CD4-positive, alpha-beta memory T cell (primary cell): ENCODE results near the gene VASN. TPM values are rescaled to one million over a fixed set of nuclear protein-coding genes. Genes with fewer than 3 reads are reported as not detected.

ENCODE experiments used
- CTCF ChIA-PET: fragments of 350-600 bp; sonication (Branson Sonifier 250); formaldehyde crosslinking; loops from one replicate; lab custom pipeline; 2021; ENCODE audit warnings: inconsistent platforms; ENCODE audit not compliant: partially characterized antibody; lab: Charles Lee
- POLR2A ChIA-PET: fragments of 350-600 bp; sonication (Branson Sonifier 250); formaldehyde crosslinking; loops from one replicate; lab custom pipeline; 2021; ENCODE audit not compliant: partially characterized antibody; lab: Charles Lee
- DNase-seq, 5 donors: peaks; one replicate each; pipeline versions ENCODE4 v3.0.0 to v3.0.0-alpha.2; 2020 to 2022; ENCODE audit warnings: mixed read lengths in 1 of 5
- H3K27ac ChIP-seq: one replicate; pipeline ENCODE4 v1.7.0; 2013; ENCODE audit warnings: low read depth, low read length
- H3K27me3 ChIP-seq: 2 replicates; pipeline ENCODE4 v1.7.0; 2013; ENCODE audit warnings: mild to moderate bottlenecking, low read length, moderate library complexity; ENCODE audit not compliant: insufficient read depth
- H3K36me3 ChIP-seq: 2 replicates; pipeline ENCODE4 v1.7.0; 2013; ENCODE audit warnings: mild to moderate bottlenecking, low read length, moderate library complexity; ENCODE audit not compliant: insufficient read depth
- H3K4me1 ChIP-seq: 2 replicates; pipeline ENCODE4 v1.7.0; 2013; ENCODE audit warnings: mild to moderate bottlenecking, low read length, moderate library complexity; ENCODE audit not compliant: insufficient read depth
- H3K4me3 ChIP-seq, 2 donors: one replicate each; pipeline ENCODE4 v1.7.0; 2013; ENCODE audit warnings: low read length in 2 of 2, mild to moderate bottlenecking in 1 of 2
- H3K9me3 ChIP-seq, 2 donors: one replicate each; pipeline ENCODE4 v1.7.0; 2013; ENCODE audit warnings: low read length in 2 of 2, control low read depth in 1 of 2; ENCODE audit not compliant: control insufficient read depth in 1 of 2
- H3K27ac Mint-ChIP-seq, 7 donors: one replicate each; pipeline ENCODE4 v1.8.0; 2020 to 2021; ENCODE audit warnings: mixed read lengths in 7 of 7, mild to moderate bottlenecking in 6 of 7, inconsistent platforms in 3 of 7, moderate library complexity in 3 of 7
- H3K27me3 Mint-ChIP-seq, 2 donors: one replicate each; pipeline ENCODE4 v1.8.0; 2020 to 2021; ENCODE audit warnings: mixed read lengths in 2 of 2
- H3K36me3 Mint-ChIP-seq, 2 donors: one replicate each; pipeline ENCODE4 v1.8.0; 2020 to 2021; ENCODE audit warnings: mixed read lengths in 2 of 2, inconsistent platforms in 1 of 2, mild to moderate bottlenecking in 1 of 2
- H3K4me1 Mint-ChIP-seq, 4 donors: one replicate each; pipeline ENCODE4 v1.8.0; 2020 to 2021; ENCODE audit warnings: mixed read lengths in 4 of 4, mild to moderate bottlenecking in 1 of 4
- H3K4me3 Mint-ChIP-seq, 8 donors: one replicate each; pipeline ENCODE4 v1.8.0; 2020 to 2021; ENCODE audit warnings: mixed read lengths in 8 of 8, mild to moderate bottlenecking in 7 of 8, moderate library complexity in 6 of 8, inconsistent platforms in 3 of 8
- H3K9me3 Mint-ChIP-seq, 8 donors: one replicate each; pipeline ENCODE4 v1.8.0; 2020 to 2021; ENCODE audit warnings: mixed read lengths in 8 of 8, mild to moderate bottlenecking in 5 of 8, inconsistent platforms in 3 of 8, moderate library complexity in 1 of 8
- intact Hi-C: fragments of 100-400 bp; cut with micrococcal nuclease; formaldehyde crosslinking; loops from one replicate; pipeline ENCODE4 v1.15.1; 2023
- polyA plus RNA-seq, 2 donors: library from polyadenylated mRNA; unstranded; fragments of 300-500 nt; fragmentation: Illumina TruSeq; gene quantifications; one replicate each; pipeline ENCODE4 v1.2.3, GENCODE V29; 2021
- total RNA-seq, 2 experiments: library from RNA; stranded (reverse); gene quantifications; one replicate each; pipeline ENCODE4 v1.2.3, GENCODE V29; 2021

Gene VASN
- total and polyA plus RNA-seq, 4 experiments from 2014 or later: 0.11 to 0.29 (median 0.16) TPM; not detected in 1

DNA sequence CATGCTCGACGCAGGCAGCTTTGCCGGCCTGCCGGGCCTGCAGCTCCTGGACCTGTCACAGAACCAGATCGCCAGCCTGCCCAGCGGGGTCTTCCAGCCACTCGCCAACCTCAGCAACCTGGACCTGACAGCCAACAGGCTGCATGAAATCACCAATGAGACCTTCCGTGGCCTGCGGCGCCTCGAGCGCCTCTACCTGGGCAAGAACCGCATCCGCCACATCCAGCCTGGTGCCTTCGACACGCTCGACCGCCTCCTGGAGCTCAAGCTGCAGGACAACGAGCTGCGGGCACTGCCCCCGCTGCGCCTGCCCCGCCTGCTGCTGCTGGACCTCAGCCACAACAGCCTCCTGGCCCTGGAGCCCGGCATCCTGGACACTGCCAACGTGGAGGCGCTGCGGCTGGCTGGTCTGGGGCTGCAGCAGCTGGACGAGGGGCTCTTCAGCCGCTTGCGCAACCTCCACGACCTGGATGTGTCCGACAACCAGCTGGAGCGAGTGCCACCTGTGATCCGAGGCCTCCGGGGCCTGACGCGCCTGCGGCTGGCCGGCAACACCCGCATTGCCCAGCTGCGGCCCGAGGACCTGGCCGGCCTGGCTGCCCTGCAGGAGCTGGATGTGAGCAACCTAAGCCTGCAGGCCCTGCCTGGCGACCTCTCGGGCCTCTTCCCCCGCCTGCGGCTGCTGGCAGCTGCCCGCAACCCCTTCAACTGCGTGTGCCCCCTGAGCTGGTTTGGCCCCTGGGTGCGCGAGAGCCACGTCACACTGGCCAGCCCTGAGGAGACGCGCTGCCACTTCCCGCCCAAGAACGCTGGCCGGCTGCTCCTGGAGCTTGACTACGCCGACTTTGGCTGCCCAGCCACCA is 9.7 kb downstream of the VASN start:
- ChIA-PET POLR2A (no interaction called here), CTCF (interaction anchor here (0.6 kb wide), 1 partner anchor 107 kb away, joined by 3 read pairs; no protein-coding TSS in a partner anchor)
- H3K27me3 ChIP-seq: no peaks in the 10 kb centered on the region
- no peaks in the 10 kb centered on the region for H3K9me3 ChIP-seq
- Mint-ChIP-seq H3K36me3 (peaks cover 4 to 48% of the 10 kb centered on the region in 2 donors), H3K27me3 (no peaks in the 10 kb centered on the region), H3K4me3 (peak overlapping the region in 1 of 8 donors; percentile 26), H3K9me3 (peaks cover 0 to 2% (median 0%) of the 10 kb centered on the region in 8 donors), H3K27ac (peak overlapping the region in 2 of 7 donors; percentile 36 to 88), H3K4me1 (peaks cover 4 to 23% (median 13%) of the 10 kb centered on the region in 4 donors)
- peaks cover 24% of the 10 kb centered on the region for H3K36me3 ChIP-seq
- no peak overlapping the region for H3K4me3 ChIP-seq
- peaks cover 3% of the 10 kb centered on the region for H3K4me1 ChIP-seq
- no peak overlapping the region for H3K27ac ChIP-seq
- DNase-seq: no peak
- intact Hi-C loops: no loop called here

- peak overlapping the region in 2 of 7 donors; percentile 42 to 88 for H3K27ac Mint-ChIP-seq
- intact Hi-C loops: no loop called here
- Histone ChIP-seq H3K9me3 (no peaks in the 10 kb centered on the region), H3K4me1 (peaks cover 3% of the 10 kb centered on the region), H3K36me3 (peaks cover 33% of the 10 kb centered on the region), H3K27me3 (no peaks in the 10 kb centered on the region), H3K4me3 (no peak overlapping the region), H3K27ac (no peak overlapping the region)
- CTCF ChIA-PET: no interaction called here
- H3K9me3 Mint-ChIP-seq: peaks cover 0 to 2% (median 0%) of the 10 kb centered on the region in 8 donors
- H3K4me3 Mint-ChIP-seq: no peak overlapping the region
- peaks cover 7 to 52% of the 10 kb centered on the region in 2 donors for H3K36me3 Mint-ChIP-seq
- POLR2A ChIA-PET: no interaction called here
- peaks cover 4 to 23% (median 9%) of the 10 kb centered on the region in 4 donors for H3K4me1 Mint-ChIP-seq
- no peak for DNase-seq
- no peaks in the 10 kb centered on the region for H3K27me3 Mint-ChIP-seq
Observed at GRCh38 chr16:4381935-4382794, 10.5 kb downstream of the VASN start.

DNA sequence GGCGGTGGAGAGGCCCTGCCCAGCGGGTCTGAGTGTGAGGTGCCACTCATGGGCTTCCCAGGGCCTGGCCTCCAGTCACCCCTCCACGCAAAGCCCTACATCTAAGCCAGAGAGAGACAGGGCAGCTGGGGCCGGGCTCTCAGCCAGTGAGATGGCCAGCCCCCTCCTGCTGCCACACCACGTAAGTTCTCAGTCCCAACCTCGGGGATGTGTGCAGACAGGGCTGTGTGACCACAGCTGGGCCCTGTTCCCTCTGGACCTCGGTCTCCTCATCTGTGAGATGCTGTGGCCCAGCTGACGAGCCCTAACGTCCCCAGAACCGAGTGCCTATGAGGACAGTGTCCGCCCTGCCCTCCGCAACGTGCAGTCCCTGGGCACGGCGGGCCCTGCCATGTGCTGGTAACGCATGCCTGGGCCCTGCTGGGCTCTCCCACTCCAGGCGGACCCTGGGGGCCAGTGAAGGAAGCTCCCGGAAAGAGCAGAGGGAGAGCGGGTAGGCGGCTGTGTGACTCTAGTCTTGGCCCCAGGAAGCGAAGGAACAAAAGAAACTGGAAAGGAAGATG is 11.2 kb downstream of the VASN start:
- H3K27ac Mint-ChIP-seq: peak overlapping the region in 1 of 7 donors; percentile 88
- CTCF ChIA-PET: no interaction called here
- H3K4me3 Mint-ChIP-seq: no peak overlapping the region
- H3K27me3 ChIP-seq: no peaks in the 10 kb centered on the region
- peaks cover 37% of the 10 kb centered on the region for H3K36me3 ChIP-seq
- no peaks in the 10 kb centered on the region for H3K27me3 Mint-ChIP-seq
- H3K9me3 ChIP-seq: no peaks in the 10 kb centered on the region
- no peaks in the 10 kb centered on the region for H3K9me3 Mint-ChIP-seq
- no peak overlapping the region for H3K27ac ChIP-seq
- peaks cover 2 to 16% (median 6%) of the 10 kb centered on the region in 4 donors for H3K4me1 Mint-ChIP-seq
- peaks cover 7 to 51% of the 10 kb centered on the region in 2 donors for H3K36me3 Mint-ChIP-seq
- intact Hi-C loops: no loop called here
- POLR2A ChIA-PET: no interaction called here
- H3K4me1 ChIP-seq: no peaks in the 10 kb centered on the region
- DNase-seq: no peak
- no peak overlapping the region for H3K4me3 ChIP-seq

- H3K36me3 Mint-ChIP-seq: peaks cover 7 to 53% of the 10 kb centered on the region in 2 donors
- intact Hi-C loops: no loop called here
- Histone ChIP-seq H3K27ac (no peak overlapping the region), H3K4me3 (no peak overlapping the region), H3K27me3 (no peaks in the 10 kb centered on the region), H3K36me3 (peaks cover 44% of the 10 kb centered on the region), H3K4me1 (no peaks in the 10 kb centered on the region), H3K9me3 (no peaks in the 10 kb centered on the region)
- H3K27ac Mint-ChIP-seq: peak overlapping the region in 2 of 7 donors; percentile 22 to 88
- no peaks in the 10 kb centered on the region for H3K9me3 Mint-ChIP-seq
- peak overlapping the region in 1 of 8 donors; percentile 25 for H3K4me3 Mint-ChIP-seq
- CTCF ChIA-PET: interaction anchor here (0.7 kb wide), 1 partner anchor 19 kb away, joined by 3 read pairs; no protein-coding TSS in a partner anchor
- no peak for DNase-seq
- H3K27me3 Mint-ChIP-seq: no peaks in the 10 kb centered on the region
- POLR2A ChIA-PET: no interaction called here
- peaks cover 1 to 14% (median 3%) of the 10 kb centered on the region in 4 donors for H3K4me1 Mint-ChIP-seq
Observed at GRCh38 chr16:4383591-4384444, 12.2 kb downstream of the VASN start.

- no peaks in the 10 kb centered on the region for H3K9me3 Mint-ChIP-seq
- intact Hi-C loops: no loop called here
- Histone ChIP-seq H3K9me3 (no peaks in the 10 kb centered on the region), H3K27ac (no peak overlapping the region), H3K36me3 (peaks cover 51% of the 10 kb centered on the region), H3K4me1 (no peaks in the 10 kb centered on the region), H3K4me3 (no peak overlapping the region), H3K27me3 (no peaks in the 10 kb centered on the region)
- H3K4me1 Mint-ChIP-seq: peaks cover 1 to 14% (median 3%) of the 10 kb centered on the region in 4 donors
- H3K4me3 Mint-ChIP-seq: no peak overlapping the region
- no peaks in the 10 kb centered on the region for H3K27me3 Mint-ChIP-seq
- POLR2A ChIA-PET: no interaction called here
- H3K27ac Mint-ChIP-seq: peak overlapping the region in 2 of 7 donors; percentile 86 to 88
- H3K36me3 Mint-ChIP-seq: peaks cover 7 to 53% of the 10 kb centered on the region in 2 donors
- no peak for DNase-seq
- CTCF ChIA-PET: interaction anchor here (0.7 kb wide), 1 partner anchor 18 kb away, joined by 3 read pairs; no protein-coding TSS in a partner anchor
Observed at GRCh38 chr16:4384509-4384942, 12.9 kb downstream of the VASN start.

- Mint-ChIP-seq H3K27me3 (no peaks in the 10 kb centered on the region), H3K9me3 (no peaks in the 10 kb centered on the region), H3K36me3 (peaks cover 13 to 57% of the 10 kb centered on the region in 2 donors), H3K4me3 (peak overlapping the region in 1 of 8 donors; percentile 61), H3K4me1 (peaks cover 1 to 12% (median 3%) of the 10 kb centered on the region in 4 donors), H3K27ac (peak overlapping the region in 3 of 7 donors; percentile 4 to 88 (median 57))
- H3K27me3 ChIP-seq: no peaks in the 10 kb centered on the region
- no peak for DNase-seq
- H3K9me3 ChIP-seq: no peaks in the 10 kb centered on the region
- POLR2A ChIA-PET: no interaction called here
- CTCF ChIA-PET: interaction anchor here (2.2 kb wide), 1 partner anchor 18 kb away, joined by 6 read pairs; no protein-coding TSS in a partner anchor
- H3K4me1 ChIP-seq: no peaks in the 10 kb centered on the region
- intact Hi-C loops: no loop called here
- no peak overlapping the region for H3K4me3 ChIP-seq
- peaks cover 58% of the 10 kb centered on the region for H3K36me3 ChIP-seq
- no peak overlapping the region for H3K27ac ChIP-seq
Observed at GRCh38 chr16:4385066-4385788, 13.6 kb downstream of the VASN start.
